Activated T-helper 1 cell treated with anti-CD3 and anti-CD28 coated beads, Interleukin-2, amount 50 U/mL, for 16 hours (primary cell): ENCODE results near the gene DQX1.

ENCODE experiments used
- DNase-seq, 2 donors: peaks; one replicate each; pipeline ENCODE4 v3.0.0-alpha.2; 2020; ENCODE audit warnings: low read depth in 1 of 2, low spot score in 1 of 2

DQX1 gene

DNA sequence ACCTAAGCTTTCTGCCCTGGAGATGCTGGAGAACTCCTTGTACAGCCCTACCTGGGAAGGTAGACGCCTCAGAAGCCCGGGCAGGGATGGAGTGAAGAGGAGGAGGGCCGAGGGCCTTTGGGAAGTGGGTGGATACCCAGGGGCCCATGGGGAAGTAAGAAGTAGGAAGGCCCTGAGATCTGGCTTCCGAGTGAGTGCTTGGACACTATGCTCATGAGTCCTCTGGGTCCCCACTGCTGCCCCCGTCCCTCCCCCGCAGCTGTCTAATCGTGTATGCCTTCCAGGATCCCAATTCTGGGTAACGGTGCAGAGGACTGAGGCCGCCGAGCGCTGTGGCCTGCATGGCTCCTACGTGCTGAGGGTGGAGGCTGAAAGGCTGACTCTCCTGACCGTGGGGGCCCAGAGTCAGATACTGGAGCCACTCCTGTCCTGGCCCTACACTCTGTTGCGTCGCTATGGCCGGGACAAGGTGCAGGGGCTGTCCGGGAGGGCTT is 29.6 kb upstream of the DQX1 start:
- no peak for DNase-seq

DNA sequence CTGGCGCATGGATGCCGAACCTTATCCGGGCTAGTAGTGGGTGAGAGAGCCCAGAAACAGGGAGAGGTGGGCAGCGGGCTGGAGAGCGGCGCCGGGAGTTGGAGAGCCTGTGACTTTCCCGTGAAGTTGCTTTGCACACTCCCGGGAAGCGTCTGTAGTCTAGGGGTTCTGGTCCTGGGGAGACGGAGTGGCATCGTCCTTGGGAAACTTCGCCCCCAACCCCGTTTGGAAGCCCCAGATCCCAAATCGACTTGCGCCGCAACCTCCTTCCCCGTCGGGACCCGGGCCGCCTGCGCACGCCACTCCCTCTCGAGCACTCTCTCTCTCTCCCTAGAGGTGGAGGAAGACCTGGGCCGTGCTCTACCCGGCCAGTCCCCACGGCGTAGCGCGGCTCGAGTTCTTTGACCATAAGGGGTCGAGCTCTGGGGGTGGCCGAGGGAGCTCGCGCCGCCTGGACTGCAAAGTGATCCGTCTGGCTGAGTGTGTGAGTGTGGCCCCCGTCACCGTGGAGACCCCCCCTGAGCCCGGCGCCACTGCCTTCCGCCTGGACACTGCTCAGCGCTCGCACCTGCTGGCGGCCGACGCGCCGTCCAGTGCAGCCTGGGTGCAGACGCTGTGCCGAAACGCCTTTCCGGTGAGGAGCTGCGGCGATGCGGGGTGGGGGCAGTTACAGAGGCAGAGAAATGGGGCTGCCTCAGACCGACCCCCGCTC is 28.9 kb upstream of the DQX1 start:
- peak; percentile 22 to 26 for DNase-seq

DNA sequence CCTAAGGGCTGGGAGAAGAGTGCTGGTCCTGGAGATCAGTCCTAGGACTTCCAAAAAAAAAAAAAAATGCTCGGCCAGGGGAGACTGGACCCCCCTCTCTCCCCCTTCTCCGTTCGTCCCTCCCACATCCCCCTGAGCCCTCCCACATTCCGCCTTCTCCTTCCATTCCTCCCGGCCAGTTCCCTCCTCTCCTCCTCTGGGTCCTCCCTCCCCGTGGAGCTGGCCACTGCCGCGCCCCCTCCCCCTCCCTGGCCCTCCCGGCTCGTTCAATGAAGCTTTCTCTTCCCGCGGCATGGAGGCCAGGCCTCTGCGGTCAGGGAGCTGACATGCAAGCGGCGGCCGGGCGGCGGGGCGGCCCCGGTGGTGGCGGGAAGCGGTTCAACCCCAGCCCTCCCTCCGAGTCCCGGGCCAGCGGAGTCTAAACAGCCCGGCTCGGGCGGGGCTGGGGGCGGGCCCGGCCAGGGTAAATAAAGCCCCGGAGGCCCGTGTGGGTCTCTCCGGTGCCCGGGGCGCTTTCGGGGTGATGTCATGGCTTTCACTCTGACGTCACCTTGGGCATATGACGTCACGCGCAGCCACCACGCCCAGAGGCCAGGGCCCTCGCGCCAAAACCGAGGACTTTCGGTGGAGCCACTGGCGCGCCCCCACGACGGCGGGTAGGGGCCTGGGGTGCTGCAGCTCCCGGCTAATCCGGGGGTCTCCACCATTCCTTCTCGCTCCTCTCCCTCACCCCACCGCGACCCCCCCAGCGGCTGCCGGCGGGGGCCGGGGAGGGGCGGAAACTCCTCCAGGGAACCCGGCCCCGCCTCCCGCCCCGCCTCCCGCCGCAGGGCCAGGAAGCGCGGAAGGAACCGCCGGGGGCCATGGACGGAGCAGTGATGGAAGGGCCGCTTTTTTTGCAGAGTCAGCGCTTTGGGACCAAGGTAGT is 28.1 kb upstream of the DQX1 start, which contains the start of the genes DOK1 and LOXL3:
TSS of gene DOK1 (plus strand) at position 829 of the 928 bp plus-strand sequence. CDS start at position 864, 35 bp downstream.
TSS of gene LOXL3 (minus strand) at position 51 of the 928 bp plus-strand sequence. CDS start 1,308 bp downstream, outside the sequence.
- DNase-seq: peak; percentile 67 to 69

DNA sequence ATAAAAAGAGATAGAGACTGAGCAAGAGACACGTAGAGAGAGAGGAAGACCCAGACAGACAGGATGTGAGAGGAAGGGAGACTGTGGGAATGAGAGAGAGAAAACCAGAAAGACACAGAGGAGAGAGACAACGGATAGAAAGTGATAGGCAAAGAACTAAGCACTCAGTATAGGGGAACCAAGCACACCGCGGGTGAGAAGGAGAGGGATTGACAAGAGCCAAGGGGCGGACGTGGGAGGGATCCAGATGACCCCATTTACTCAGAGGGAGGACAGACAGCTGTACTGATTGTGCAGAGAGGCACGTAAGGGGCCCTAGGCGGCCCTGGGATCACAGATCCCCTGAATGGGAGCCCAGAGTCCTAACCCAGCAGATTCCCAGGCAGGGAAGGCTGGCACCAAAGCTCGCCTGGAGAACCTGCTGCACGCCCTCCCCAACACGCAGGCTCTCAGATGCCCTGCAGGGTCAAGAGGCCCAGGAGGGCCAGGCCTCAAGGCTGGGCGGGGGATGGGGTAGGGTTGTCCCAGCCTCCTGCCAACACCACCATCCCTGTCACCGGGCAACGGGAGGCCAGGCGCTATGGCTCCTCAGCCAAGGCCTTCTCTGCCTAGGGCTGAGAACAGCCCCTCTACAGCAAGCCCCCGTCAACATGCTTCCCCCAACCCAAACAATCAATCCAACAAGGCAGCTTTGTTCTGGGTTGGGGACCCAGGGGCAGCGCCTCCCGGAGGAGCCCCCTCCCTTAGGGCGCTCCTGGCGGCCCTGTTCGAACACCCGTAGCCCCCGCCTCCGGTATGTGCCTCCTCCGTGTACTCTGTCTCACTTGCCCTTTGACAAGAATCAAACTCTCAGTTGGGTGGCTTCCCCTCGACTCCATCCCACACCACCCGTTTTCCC is 27.1 kb upstream of the DQX1 start:
- DNase-seq: no peak

DNA sequence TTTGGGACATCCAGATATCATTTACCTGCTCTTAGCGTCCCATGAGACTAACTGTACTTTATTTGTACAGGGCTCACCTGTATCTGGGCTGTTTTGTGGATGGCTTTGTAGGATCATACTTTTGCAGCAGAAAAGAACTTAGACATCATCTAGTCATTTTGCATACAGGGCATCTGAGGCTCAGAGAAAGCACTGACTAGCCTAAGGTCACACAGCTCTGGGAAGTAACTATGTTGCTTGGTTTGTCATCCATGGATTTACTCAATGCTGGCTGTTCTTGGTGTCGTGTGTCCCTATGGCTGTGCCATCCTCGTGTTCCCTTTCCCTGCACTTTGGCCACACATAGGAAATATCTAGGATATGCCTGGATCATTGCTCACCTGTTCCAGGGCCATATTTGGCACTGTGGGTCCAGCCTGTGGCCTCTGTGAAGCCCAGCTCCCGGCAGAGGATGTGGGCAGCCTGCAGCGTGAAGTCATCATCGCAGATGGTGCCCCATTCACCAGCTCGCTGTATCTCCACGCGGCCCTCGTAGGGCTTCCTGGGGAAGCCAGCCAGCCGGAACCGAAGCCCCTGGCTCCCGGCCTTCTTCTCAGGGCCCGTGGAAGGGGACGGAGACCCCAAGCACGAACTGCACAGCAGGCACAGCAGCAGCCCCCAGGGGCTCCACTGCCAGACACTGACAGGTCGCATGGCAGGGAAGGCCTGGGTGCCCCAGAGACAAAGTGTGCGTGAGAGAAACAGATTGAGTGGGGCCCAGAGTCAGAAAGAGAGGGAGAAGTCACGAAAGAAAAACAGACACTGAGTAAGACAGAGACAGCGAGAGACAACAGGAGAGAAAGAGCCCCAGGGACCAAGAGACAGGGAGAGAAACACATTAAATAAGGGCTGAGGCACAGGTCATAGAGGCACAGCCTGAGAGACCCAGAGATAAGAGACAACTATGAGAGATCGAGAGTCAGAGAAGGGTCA is 26.2 kb upstream of the DQX1 start:
- no peak for DNase-seq

DNA sequence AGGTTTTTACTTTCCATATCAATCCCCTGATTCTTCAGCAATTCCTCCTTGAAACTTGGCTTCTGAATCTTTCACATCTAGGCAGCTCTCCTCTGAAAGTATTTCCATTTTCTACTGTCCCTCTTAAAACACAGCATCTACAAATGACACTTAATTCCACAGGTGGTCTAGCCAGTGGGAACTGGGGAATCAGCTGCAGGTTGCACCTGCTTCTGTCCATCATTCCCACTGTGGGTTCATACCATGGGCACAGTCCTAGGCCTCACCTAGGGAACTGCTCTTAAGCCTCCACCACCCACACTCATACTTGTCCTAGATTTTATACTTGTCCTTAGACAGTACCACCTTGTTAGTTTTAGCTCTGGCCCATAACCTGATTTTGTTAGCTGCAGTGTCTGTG is 25.5 kb upstream of the DQX1 start:
- no peak for DNase-seq

DNA sequence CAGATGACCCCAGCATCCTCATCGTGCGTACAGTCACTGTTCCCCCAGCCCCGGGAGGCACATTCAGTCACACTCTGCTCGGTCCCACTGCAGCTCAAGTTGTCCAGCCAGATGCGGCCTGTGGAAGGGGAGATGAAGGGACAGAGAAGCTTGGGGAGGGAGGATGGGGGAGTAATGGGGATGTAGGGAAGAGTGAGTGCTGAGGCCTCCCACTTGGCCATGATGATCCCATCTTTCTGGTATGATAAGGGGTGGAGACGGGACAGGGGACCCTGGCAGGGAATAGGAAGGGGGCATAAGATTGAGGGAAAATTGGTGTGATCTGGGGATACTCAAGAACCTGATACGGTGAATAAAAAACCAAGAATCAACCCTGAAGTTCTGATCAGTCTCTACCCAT is 24.2 kb upstream of the DQX1 start:
- DNase-seq: no peak

DNA sequence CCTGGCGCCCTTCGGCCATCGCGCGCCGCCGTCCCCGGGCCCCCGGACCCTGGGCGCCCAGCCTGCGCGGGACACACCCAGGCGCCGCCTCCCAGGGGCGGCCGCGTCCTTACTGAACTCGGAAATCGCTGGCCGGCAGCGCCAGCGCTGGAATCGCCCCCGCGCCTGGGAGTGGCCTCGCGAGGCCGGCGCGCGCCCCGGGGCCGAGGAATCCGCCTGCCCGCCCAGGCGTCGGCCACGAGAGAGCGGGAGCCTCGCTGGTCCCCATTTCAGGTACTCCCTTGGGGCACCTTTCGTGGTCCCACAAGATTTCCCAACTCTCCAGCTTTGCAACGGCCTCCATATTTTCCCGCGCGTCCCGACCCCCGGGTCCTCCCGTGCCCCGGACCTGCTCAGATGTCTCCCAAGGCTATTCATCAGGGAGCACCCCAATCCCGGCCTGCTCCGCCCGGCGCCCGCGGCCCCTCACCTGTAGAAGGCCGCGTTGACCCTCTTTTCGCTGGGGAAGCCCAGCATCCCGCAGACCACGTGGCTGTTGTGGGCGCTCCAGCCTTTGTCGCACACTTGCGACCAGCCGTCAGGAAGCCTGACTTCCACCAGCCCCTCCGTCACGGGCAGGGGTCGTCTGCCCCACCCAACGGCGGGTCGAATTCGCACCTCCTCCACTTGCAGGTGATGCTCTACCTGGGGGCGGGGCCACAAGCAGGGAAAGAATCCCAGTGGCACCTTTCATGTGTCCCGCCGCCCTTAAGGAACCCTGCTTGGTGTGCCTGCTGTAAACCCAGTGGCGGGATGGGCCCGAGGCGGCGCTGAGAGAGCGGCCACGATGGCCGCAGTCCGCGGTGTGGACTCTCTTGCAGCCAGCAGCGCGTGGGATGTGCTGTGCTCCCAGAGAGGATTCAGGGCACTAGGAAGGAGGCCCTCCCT is 23.1 kb upstream of the DQX1 start:
- DNase-seq: no peak

DNA sequence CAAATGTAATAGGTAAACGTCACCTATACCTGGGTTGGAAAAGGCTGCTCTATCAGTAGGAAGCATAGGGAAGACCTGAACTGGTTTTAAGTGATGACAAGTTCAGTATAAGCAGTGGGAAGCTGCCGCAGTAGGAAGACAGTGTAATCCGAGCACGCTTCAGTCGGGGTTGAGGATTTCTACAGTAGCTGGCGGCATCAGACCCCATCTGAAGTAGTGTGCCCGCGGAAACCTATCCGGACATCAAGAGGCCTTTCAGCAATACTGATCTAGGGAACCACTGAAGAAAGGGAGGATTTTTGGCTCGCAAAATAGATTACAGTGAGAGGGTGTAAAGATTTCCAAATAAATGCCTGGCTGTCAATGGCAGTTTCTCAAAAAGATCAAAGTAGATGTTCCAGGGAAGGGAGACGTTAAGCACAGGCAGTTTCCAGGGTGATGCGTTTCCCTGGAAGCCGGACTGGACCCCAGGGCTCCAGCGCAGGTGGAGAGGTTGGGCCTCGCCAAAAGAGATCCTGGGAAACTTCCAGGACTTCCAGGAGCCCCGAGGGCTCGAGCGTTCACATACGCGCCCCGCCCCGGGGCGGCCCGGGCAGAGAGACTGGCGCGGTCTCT is 22.4 kb upstream of the DQX1 start:
- no peak for DNase-seq

DNA sequence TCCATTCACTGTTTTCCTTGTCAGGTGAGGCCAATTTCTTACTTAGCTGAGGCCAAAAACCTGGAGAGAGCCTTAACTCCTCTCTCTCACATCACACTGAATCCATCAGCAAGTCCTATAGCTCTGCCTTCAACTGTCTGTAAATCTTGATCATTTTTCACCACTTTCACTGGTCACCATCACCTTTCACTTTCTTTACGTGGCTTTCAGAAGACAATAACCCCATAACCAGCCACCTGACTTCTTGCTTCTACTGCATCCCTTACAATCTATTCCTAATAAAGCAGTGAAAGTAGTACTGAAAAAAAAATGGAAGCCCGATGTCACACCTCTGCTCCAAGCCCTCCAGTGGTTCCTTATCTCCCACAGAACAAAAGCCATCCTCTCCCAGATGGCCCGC is 20.0 kb upstream of the DQX1 start:
- no peak for DNase-seq

DNA sequence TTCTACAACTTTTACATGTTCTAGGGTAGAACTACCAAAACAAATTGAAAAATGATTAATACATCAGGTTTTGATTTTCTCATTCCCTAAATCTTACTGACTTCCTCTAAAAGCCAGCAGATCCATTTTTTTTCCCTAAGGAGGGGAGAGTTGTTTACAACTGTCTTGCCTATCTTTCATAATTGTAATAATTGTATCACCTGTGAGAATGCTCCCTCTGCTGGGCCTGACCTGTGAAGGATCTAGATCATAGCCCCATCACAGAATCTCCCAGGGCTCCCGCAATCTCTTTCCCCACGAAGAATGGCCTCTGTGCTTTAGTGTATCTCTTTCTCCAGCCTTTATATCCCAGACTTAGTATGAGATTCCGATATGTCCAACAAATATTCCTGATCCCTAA is 18.6 kb upstream of the DQX1 start:
- DNase-seq: no peak

DNA sequence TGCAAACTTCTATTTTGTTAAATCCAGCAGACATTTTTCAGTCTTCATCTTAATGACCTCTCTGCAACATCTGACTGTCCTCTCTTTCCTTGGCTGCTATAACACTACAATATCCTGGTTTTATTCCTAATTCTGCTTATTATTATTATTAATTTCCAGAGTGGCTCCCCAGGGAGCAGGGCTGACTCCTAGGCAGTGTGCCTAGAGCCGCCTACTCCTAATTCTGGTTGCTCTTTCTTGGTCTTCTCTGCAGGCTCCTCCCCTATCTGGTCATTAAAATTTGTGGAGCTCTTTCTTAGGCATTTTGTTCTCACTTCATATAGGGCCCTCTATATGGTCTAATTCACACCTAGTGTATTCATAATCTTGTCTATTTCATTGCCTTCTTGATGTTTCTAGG is 16.9 kb upstream of the DQX1 start:
- DNase-seq: no peak

DNA sequence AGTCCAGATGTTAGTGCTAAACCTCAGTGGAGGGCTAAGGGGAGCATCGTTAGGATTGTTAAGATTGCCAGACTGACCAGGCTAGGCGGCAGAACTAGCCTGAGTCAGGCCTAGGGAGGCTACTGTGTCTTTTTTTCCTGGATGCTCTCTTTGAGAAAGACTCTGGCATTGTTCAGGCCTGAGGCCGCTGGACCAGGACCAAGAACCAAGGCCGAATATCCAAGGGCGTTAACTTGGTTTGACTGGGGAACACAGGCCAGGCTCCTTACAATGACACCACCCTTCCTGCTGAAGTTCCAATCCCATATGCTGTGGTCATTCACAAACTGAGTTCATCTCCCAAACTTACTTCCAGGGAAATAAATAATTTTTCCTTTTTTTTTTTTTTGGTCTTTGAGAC is 14.3 kb upstream of the DQX1 start:
- no peak for DNase-seq

DNA sequence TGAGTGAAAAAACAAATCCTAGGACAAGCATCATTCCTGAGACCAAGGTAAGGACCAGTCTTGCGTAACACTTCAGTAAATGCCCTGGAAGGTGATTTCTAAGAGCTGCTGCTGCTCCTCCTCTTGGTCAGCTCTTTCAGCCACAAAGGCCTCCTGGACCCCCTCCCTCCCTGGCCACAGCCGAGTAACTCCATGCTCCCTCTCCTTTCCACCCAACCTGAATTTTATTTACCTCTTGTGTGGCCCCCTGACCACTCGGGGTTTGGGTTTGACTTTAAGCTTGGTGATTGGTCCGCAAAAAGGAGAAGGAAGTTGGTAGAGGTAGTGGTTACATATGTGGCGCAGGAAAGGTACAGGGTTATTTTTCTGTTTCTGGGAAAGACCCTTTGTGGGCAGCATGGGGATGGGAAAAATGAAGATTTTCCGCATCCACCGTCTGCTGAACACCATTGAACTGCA is 12.9 kb upstream of the DQX1 start:
- DNase-seq: no peak

DNA sequence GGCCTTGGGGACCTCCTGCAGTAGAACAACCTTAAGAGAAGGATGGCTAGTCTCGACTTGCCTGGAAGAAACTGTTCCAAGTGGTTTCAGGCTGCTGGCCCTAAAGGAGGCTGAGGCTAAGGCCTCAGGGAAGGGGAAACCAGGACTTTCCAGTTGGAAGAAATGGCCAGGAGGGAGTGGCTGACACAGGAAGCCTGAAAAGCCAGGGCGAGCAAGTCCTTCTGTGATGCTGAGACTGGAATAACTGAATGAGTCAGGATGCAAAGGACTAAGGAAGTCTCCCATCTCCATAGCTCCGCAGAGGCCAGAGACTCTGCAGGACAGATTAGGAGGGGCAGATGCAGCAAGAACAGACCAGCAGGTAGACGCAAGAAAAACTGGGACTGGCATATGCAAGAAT is 11.1 kb upstream of the DQX1 start:
- no peak for DNase-seq

DNA sequence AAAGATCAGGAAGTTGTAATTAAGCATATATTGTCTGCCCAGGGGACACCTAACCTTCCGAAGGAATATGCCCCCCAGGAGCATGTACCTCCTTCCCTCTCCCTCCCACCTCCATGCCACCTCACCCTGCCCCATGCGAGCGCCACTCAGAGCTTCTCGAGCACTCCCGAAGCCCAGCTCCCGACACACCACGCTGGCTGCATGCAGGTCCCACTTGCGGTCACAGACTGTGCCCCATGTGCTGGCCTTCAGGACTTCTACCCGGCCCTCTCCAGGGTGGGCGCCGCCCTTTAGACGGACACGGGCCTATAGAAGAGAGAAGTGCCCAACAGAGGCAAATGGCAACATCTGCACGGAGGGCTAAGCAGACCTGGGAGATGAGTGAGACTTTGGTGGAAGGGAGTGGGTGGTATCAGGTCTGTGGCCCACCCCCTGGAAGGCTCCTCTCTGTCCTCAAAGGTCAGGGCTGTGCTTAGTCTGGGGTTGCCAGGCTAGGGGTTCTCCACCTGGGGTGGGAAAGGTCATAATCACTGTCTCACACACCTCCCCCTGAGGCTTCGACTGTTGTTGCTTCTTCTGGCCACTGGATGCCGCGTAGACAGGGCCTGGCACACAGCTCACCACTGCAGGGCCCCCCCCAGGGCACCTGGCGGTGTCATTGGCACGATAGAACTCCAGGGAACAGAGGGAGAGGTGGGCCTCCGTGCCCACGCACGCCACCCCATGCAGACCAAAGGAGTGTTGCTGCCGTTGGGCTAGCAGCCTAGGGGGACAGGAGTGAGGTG is 10.3 kb upstream of the DQX1 start:
- no peak for DNase-seq

DNA sequence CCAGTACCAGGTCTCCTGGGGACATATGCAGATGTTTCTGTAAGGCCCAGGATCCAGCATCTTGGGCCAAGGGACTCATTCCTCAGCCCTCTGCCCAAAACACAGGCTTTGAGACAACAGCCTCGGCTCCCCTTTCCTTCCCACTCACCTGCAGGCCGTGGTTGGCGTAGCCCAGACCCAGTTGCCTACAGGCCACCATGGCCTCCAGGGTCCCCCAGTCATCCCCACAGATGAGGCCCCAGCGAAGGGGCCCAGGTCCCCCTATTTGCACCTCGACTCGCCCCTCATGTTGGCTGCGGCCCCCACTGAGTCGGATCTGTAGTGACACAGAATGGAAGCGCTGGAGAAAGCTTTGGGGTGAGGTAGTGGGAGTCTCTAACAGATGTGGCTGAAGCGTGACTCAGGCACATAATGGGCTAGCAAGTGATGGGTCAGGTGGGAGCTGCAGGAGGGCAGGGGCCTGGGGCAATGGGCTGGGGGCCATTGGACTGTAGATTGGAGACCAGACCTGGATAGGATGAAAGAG is 9.5 kb upstream of the DQX1 start:
- DNase-seq: no peak
